Adrenal gland (tissue), 12 donors: ENCODE measurements around the gene ASTN2. TPM values are rescaled to one million over a fixed set of nuclear protein-coding genes. Genes with fewer than 3 reads are reported as not detected.

Source experiments
- DNase-seq, 7 donors: peaks; one replicate each; pipeline ENCODE4 v3.0.0-alpha.2; 2019 to 2020
- H3K27ac ChIP-seq, 5 donors: fragments of 200-600 bp; sonication (generic) in 4 of 5; 1 replicate in 3 of 5; 2 replicates in 2 of 5; pipeline versions ENCODE4 v1.5.1 to v1.8.0; 2016 to 2020; ENCODE audit warnings: mild to moderate bottlenecking in 1 of 5
- H3K27me3 ChIP-seq: fragments of 200-600 bp; 2 replicates; pipeline ENCODE4 v1.8.0; 2021
- H3K36me3 ChIP-seq, 2 donors: fragments of 200-600 bp; replicated peaks in 1 of 2; 1 replicate in 1 of 2; 2 replicates in 1 of 2; pipeline versions ENCODE4 v1.5.1 to v1.8.0; 2018 to 2022
- H3K4me1 ChIP-seq, 2 donors: fragments of 200-600 bp; replicated peaks in 1 of 2; 1 replicate in 1 of 2; 2 replicates in 1 of 2; pipeline versions ENCODE4 v1.5.1 to v1.8.0; 2018 to 2021
- H3K4me3 ChIP-seq, 4 donors: fragments of 200-600 bp; sonication (generic) in 3 of 4; one replicate each; pipeline ENCODE4 v1.5.1; 2016 to 2018
- H3K9me3 ChIP-seq, 3 donors: fragments of 200-600 bp; sonication (generic) in 1 of 3; replicated peaks in 1 of 3; 1 replicate in 2 of 3; 2 replicates in 1 of 3; pipeline versions ENCODE4 v1.5.1 to v1.8.0; 2016 to 2021
- POLR2A ChIP-seq, 2 donors: fragments of 450-650 bp; IDR thresholded peaks; one replicate each; pipeline ENCODE4 v1.6.1; 2017; ENCODE audit warnings: antibody characterized with exemption in 2 of 2, mild to moderate bottlenecking in 2 of 2, moderate library complexity in 1 of 2
- WGBS, 4 donors: extraction: QIAGEN DNeasy Blood & Tissue Kit in 2 of 4; methylation state at CpG; one replicate each; pipeline versions ENCODE4 v1.1.5 to v1.1.7; 2013 to 2017; 5-methylcytosine and 5-hydroxymethylcytosine counted together
- intact Hi-C, 2 donors: fragments of 100-400 bp; cut with DNase I; formaldehyde crosslinking; loops; one replicate each; pipeline versions ENCODE4 v1.14.1 to v1.15.0; 2022 to 2023
- polyA plus RNA-seq, 3 donors: library from polyadenylated mRNA; stranded (reverse); fragments of 200-250 nt in 2 of 3; fragments of 350-450 nt in 1 of 3; fragmentation: Illumina TruSeq in 1 of 3; extraction: RNeasy Lipid Tissue Mini Kit (QIAGEN cat#74804) in 1 of 3; gene quantifications; one replicate each; pipeline ENCODE4 v1.2.3, GENCODE V29; 2013 to 2014
- total RNA-seq, 9 donors: library from RNA; depleted of rRNA in 4 of 9; stranded (reverse); fragments of >200 nt in 4 of 9; fragments of 120-200 nt in 1 of 9; fragmentation: NEBNext Ultra II Directional in 1 of 9; extraction: Animal tissue kit (Norgen Biotek cat#: 25700) in 1 of 9; gene quantifications; one replicate each; pipeline versions ENCODE4 v1.1.0 to v1.2.4, GENCODE V29; 2013 to 2023
- TF ChIP-seq, protein P1 (sequence below), 6 experiments: fragments of 450-650 bp in 4 of 6; fragments of 200-600 bp in 2 of 6; sonication (generic) in 1 of 6; IDR thresholded peaks; 1 replicate in 5 of 6; 2 replicates in 1 of 6; pipeline versions ENCODE4 v1.5.1 to v1.8.0; 2016 to 2021; ENCODE audit warnings: antibody characterized with exemption in 6 of 6, mild to moderate bottlenecking in 2 of 6, moderate library complexity in 1 of 6
- donor health status: healthy with polysubstance abuse.
- donor health status: Bipolar disorder and iron deficiency.
- donor health status: DM: yes; HTN: yes; CAD: no.
- donor health status: DM: no; HTN: no; CAD: no.
- donor health status: DM: no; HTN: no; CAD: no.
- donor health status: DM: yes; HTN: yes; CAD: no.

Gene ASTN2
- total and polyA plus RNA-seq, 12 donors, result 2.5 to 15.6 (median 6.8) TPM

DNA sequence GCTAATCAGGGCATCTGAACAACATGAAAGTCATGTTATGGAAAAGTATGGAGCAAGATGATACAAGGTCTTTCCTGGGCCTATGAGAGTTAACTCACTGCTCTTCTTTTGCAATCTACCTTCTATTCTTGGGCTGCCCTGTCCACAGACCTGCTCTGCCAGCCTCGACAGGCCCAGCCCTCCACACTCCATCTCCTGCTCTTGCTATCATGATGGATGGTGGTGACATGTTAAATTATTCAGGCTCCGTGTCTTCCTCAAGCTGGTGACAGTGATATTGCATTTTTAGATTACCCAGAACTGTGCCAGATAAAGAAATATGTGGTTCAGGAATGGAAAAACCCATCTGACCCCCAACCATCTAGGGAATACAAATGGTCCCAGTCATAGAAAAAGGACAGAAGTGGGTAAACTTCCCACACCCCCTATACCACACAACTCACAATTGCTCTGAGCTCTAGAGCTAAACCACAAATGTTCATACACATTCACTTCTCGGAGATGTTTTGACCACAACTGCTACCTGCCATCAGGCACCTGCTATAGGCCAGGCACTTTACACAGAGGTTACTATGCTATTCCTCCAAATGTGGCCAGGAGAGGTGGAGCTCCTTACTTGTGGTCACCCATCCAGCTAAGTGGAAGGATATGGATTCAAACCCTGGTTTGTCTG is 311.3 kb downstream of the ASTN2 start:
- TF ChIP-seq POLR2A (IDR thresholded peaks at IDR 0.05), result no peak
- TF ChIP-seq, protein P1, sequence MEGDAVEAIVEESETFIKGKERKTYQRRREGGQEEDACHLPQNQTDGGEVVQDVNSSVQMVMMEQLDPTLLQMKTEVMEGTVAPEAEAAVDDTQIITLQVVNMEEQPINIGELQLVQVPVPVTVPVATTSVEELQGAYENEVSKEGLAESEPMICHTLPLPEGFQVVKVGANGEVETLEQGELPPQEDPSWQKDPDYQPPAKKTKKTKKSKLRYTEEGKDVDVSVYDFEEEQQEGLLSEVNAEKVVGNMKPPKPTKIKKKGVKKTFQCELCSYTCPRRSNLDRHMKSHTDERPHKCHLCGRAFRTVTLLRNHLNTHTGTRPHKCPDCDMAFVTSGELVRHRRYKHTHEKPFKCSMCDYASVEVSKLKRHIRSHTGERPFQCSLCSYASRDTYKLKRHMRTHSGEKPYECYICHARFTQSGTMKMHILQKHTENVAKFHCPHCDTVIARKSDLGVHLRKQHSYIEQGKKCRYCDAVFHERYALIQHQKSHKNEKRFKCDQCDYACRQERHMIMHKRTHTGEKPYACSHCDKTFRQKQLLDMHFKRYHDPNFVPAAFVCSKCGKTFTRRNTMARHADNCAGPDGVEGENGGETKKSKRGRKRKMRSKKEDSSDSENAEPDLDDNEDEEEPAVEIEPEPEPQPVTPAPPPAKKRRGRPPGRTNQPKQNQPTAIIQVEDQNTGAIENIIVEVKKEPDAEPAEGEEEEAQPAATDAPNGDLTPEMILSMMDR (IDR thresholded peaks at IDR 0.05), result no peak
- DNase-seq, result no peak
- Histone ChIP-seq H3K27me3 (no peaks in the 10 kb centered on the region), H3K9me3 (no peaks in the 10 kb centered on the region), H3K36me3 (no peaks in the 10 kb centered on the region), H3K27ac (no peak overlapping the region), H3K4me3 (no peak overlapping the region), H3K4me1 (no peaks in the 10 kb centered on the region)
- 25 to 42% (median 41%) methylated on average over 2 to 3 of the region's 3 CpGs for WGBS, 4 donors
- intact Hi-C loops, result no loop called here

DNA sequence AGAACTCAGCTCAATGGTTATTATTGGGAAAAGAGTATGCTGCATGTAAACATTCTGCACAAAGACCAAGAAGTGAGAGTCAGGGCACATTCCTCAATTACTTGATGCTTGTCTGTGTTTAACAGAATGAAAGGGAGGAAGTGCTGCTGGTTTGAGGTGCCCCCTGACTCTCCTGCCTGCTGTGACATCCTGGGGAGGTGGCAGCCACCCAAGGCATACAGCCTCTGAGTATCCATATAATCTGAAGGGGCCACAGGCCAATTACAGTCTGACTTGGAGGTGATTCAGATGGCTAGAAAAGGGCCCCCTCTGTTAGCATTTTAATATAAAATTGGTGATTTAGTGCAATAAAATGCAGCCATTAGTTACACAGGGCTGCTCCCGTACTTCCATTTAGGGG is 313.8 kb downstream of the ASTN2 start:
- Histone ChIP-seq H3K27ac (no peak overlapping the region), H3K36me3 (no peaks in the 10 kb centered on the region), H3K4me1 (no peaks in the 10 kb centered on the region), H3K27me3 (no peaks in the 10 kb centered on the region), H3K4me3 (no peak overlapping the region), H3K9me3 (no peaks in the 10 kb centered on the region)
- WGBS, 4 donors, result 47 to 59% (median 51%) methylated on average over 1 of the region's 1 CpG
- TF ChIP-seq, protein P1 (IDR thresholded peaks at IDR 0.05), result no peak
- TF ChIP-seq POLR2A (IDR thresholded peaks at IDR 0.05), result no peak
- intact Hi-C loops, result no loop called here
- no peak for DNase-seq

DNA sequence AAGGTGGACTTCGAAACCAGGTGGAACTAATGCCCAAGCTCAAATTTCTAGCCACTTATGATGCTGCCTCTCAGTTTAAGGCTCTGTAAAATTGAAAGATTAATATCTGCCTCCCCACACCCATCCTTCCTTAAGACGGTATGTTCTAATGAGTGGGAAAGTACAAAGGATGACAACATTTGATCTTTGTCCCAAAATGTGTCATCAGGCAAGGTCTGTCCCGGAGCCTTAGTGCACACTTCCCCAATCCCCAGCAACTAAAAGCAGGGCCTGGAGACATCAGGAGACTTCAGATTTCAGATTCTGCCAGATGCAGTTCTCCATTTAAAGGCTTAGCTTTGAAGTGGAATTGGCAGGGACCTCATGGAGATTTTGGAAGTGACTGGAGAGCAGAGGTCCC is 316.5 kb downstream of the ASTN2 start:
- no peak for DNase-seq
- no peaks in the 10 kb centered on the region for H3K27me3 ChIP-seq
- 62 to 68% (median 62%) methylated on average over 3 of the region's 3 CpGs for WGBS, 4 donors
- H3K27ac ChIP-seq, result no peak overlapping the region
- intact Hi-C loops, result no loop called here
- H3K4me3 ChIP-seq, result no peak overlapping the region
- H3K36me3 ChIP-seq, result no peaks in the 10 kb centered on the region
- TF ChIP-seq, protein P1 (IDR thresholded peaks at IDR 0.05), result no peak
- no peak for TF ChIP-seq POLR2A (IDR thresholded peaks at IDR 0.05)
- no peaks in the 10 kb centered on the region for H3K9me3 ChIP-seq
- no peaks in the 10 kb centered on the region for H3K4me1 ChIP-seq

DNA sequence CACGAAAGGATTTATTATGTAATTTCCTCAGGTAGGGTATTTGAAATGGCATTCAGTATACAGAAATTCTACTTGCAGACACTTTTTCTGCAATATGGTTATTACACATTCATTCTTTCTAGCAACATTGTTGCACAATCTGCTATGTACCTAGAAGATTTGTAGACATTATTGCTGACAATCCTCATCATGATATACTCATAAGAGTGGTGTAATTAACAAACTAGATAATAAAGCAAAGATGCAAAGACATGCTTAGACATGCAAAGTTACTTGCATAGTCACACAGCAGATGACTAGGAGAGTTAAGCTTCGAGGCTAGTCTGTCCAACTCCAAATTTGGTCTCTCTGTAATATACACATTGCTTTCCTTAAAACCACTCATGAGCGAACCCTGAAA is 317.1 kb downstream of the ASTN2 start:
- no peak for DNase-seq
- intact Hi-C loops, result no loop called here
- WGBS, 4 donors, result 63 to 74% (median 69%) methylated on average over 3 of the region's 3 CpGs

More for the DNA sequence above, 317.1 kb downstream of the ASTN2 start:
- H3K9me3 ChIP-seq, result no peaks in the 10 kb centered on the region
- H3K4me1 ChIP-seq, result no peaks in the 10 kb centered on the region
- H3K4me3 ChIP-seq, result no peak overlapping the region
- TF ChIP-seq, protein P1 (IDR thresholded peaks at IDR 0.05), result no peak
- TF ChIP-seq POLR2A (IDR thresholded peaks at IDR 0.05), result no peak
- no peaks in the 10 kb centered on the region for H3K27me3 ChIP-seq
- no peak overlapping the region for H3K27ac ChIP-seq
- no peaks in the 10 kb centered on the region for H3K36me3 ChIP-seq
